GM21717 (cell line): ENCODE measurements around the gene FSTL4.

Experiments
- ATAC-seq: cut with Tn5 transposase; IDR thresholded peaks from one replicate; pipeline ENCODE4 v1.9.1; 2021; ENCODE audit warnings: mild to moderate bottlenecking, moderate library complexity; ENCODE audit not compliant: unreplicated experiment

FSTL4 gene

GRCh38 chr5:133612249-133612860 lies at the start of gene FSTL4:
TSS of gene FSTL4 (minus strand) at chr5:133612541.
- no peak for ATAC-seq

GRCh38 chr5:133661389-133661788 lies 49.0 kb upstream of the FSTL4 start:
- no peak for ATAC-seq

- no peak for ATAC-seq
Observed at GRCh38 chr5:133658327-133658726, 46.0 kb upstream of the FSTL4 start.

GRCh38 chr5:133657036-133657435 lies 44.7 kb upstream of the FSTL4 start:
- ATAC-seq: no peak

- no peak for ATAC-seq
Observed at GRCh38 chr5:133655966-133656365, 43.6 kb upstream of the FSTL4 start.

GRCh38 chr5:133653760-133654049 lies 41.4 kb upstream of the FSTL4 start:
- ATAC-seq: no peak

GRCh38 chr5:133652951-133653759 lies 40.8 kb upstream of the FSTL4 start:
- ATAC-seq: no peak

- no peak for ATAC-seq
Observed at GRCh38 chr5:133644000-133644865, 31.9 kb upstream of the FSTL4 start.

GRCh38 chr5:133643365-133643764 lies 31.0 kb upstream of the FSTL4 start:
- ATAC-seq: no peak

- ATAC-seq: no peak
Observed at GRCh38 chr5:133642153-133642722, 29.9 kb upstream of the FSTL4 start.

- no peak for ATAC-seq
Observed at GRCh38 chr5:133641683-133642082, 29.3 kb upstream of the FSTL4 start.

GRCh38 chr5:133639850-133640528 lies 27.6 kb upstream of the FSTL4 start:
- ATAC-seq: no peak

- no peak for ATAC-seq
Observed at GRCh38 chr5:133638436-133638835, 26.1 kb upstream of the FSTL4 start.

- no peak for ATAC-seq
Observed at GRCh38 chr5:133637206-133637605, 24.9 kb upstream of the FSTL4 start.

- ATAC-seq: no peak
Observed at GRCh38 chr5:133635051-133635450, 22.7 kb upstream of the FSTL4 start.

- no peak for ATAC-seq
Observed at GRCh38 chr5:133627180-133627579, 14.8 kb upstream of the FSTL4 start.

- ATAC-seq: no peak
Observed at GRCh38 chr5:133624316-133624715, 12.0 kb upstream of the FSTL4 start.

GRCh38 chr5:133618141-133618540 lies 5.8 kb upstream of the FSTL4 start:
- no peak for ATAC-seq

- no peak for ATAC-seq
Observed at GRCh38 chr5:133613743-133614142, 1.4 kb upstream of the FSTL4 start.

GRCh38 chr5:133613184-133613583 lies 843 bp upstream of the FSTL4 start:
- no peak for ATAC-seq
